ENCODE results near the gene FAM98A. TPM values are rescaled to one million over a fixed set of nuclear protein-coding genes. Genes with fewer than 3 reads are reported as not detected.

Gene FAM98A
- total and polyA plus RNA-seq, 2 of the 4 experiments (the other 2 are of a cell fraction) = 113 to 131 TPM

- POLR2A ChIA-PET (ENCODE audit: unreplicated experiment) = interaction anchor here (0.6 kb wide), 1 partner anchor 193 kb away, joined by 3 read pairs; no protein-coding TSS in a partner anchor
- no peak overlapping the region for H3K14ac ChIP-seq (replicated peaks; ENCODE audit: low read depth, low read length)
- no peak overlapping the region for H3K27ac ChIP-seq (ENCODE audit: insufficient read depth, low read length)
- no peak overlapping the region for H3K18ac ChIP-seq (ENCODE audit: low read depth, low read length)
- H3K4me1 ChIP-seq (ENCODE audit: control insufficient read depth, insufficient read depth, low read length) = peaks cover 3% of the 10 kb centered on the region; the same call in 1 of the 2 replicates
- peaks cover 4% of the 10 kb centered on the region; the same call in 1 of the 2 replicates for H3K9me1 ChIP-seq (ENCODE audit: insufficient read depth, low read length)
- no peak overlapping the region for H3K9ac ChIP-seq (ENCODE audit: low read depth, low read length)
- intact Hi-C loops (cut with micrococcal nuclease) = no loop called here
- no peak overlapping the region for H3K23ac ChIP-seq (ENCODE audit: low read depth, low read length)
- no peak overlapping the region; the same call in 1 of the 2 replicates for H2BK20ac ChIP-seq (ENCODE audit: low read depth, low read length)
- no peak overlapping the region for H4K8ac ChIP-seq (ENCODE audit: low read depth in 2 of 2, low read length in 2 of 2)
- TF ChIP-seq MAZ (IDR thresholded peaks at IDR 0.05; ENCODE audit: borderline replicate concordance, low read depth, low read length) = no peak
- TF ChIP-seq RAD21 (IDR thresholded peaks at IDR 0.05; ENCODE audit: low read length) = no peak
- no peak for TF ChIP-seq SMC3 (IDR thresholded peaks at IDR 0.05; ENCODE audit: low read depth, low read length)
- no peak for TF ChIP-seq USF2 (IDR thresholded peaks at IDR 0.05; ENCODE audit: low read depth, low read length)
- TF ChIP-seq RCOR1 (IDR thresholded peaks at IDR 0.05; ENCODE audit: insufficient replicate concordance, low read length) = no peak
- TF ChIP-seq MAFK (IDR thresholded peaks at IDR 0.05; ENCODE audit: low read depth, low read length) = no peak
- TF ChIP-seq, protein P1, sequence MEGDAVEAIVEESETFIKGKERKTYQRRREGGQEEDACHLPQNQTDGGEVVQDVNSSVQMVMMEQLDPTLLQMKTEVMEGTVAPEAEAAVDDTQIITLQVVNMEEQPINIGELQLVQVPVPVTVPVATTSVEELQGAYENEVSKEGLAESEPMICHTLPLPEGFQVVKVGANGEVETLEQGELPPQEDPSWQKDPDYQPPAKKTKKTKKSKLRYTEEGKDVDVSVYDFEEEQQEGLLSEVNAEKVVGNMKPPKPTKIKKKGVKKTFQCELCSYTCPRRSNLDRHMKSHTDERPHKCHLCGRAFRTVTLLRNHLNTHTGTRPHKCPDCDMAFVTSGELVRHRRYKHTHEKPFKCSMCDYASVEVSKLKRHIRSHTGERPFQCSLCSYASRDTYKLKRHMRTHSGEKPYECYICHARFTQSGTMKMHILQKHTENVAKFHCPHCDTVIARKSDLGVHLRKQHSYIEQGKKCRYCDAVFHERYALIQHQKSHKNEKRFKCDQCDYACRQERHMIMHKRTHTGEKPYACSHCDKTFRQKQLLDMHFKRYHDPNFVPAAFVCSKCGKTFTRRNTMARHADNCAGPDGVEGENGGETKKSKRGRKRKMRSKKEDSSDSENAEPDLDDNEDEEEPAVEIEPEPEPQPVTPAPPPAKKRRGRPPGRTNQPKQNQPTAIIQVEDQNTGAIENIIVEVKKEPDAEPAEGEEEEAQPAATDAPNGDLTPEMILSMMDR (conservative IDR thresholded peaks at IDR 0.05; ENCODE audit: low read depth, low read length) = no peak
- TF ChIP-seq MXI1 (IDR thresholded peaks at IDR 0.05; ENCODE audit: borderline replicate concordance, low read depth, low read length) = no peak
- TF ChIP-seq RFX5 (IDR thresholded peaks at IDR 0.05; ENCODE audit: low read depth, low read length) = no peak
- TF ChIP-seq FOS (IDR thresholded peaks at IDR 0.05; ENCODE audit: low read depth, low read length) = no peak
- TF ChIP-seq ELK1 (IDR thresholded peaks at IDR 0.05; ENCODE audit: borderline replicate concordance, low read depth, low read length) = no peak
- no peak for TF ChIP-seq POLR2A (IDR thresholded peaks at IDR 0.05; ENCODE audit: low read depth, low read length)
- no peak for TF ChIP-seq BHLHE40 (IDR thresholded peaks at IDR 0.05; ENCODE audit: low read depth, low read length)
- TF ChIP-seq CEBPB (IDR thresholded peaks at IDR 0.05; ENCODE audit: low read depth, low read length) = no peak
- no peak for TF ChIP-seq CHD1 (IDR thresholded peaks at IDR 0.05; ENCODE audit: low read depth, low read length)
- no peak for TF ChIP-seq NFE2L2 (IDR thresholded peaks at IDR 0.05; ENCODE audit: low read depth, low read length)
- H2AK9ac ChIP-seq (replicated peaks; ENCODE audit: low read depth, low read length, poor library complexity) = no peak overlapping the region
- H3K27me3 ChIP-seq (ENCODE audit: control insufficient read depth, insufficient read depth, low read length) = no peaks in the 10 kb centered on the region
- CTCF ChIA-PET = no interaction called here
- no peak overlapping the region for H3K4ac ChIP-seq (ENCODE audit: low read depth, low read length)
- peak overlapping the region; percentile 48 for H2AFZ ChIP-seq (replicated peaks; ENCODE audit: low read length, poor library complexity)
- H2BK15ac ChIP-seq (ENCODE audit: low read depth, low read length) = no peak overlapping the region
- no peak overlapping the region for H2BK120ac ChIP-seq (ENCODE audit: low read depth, low read length)
- H2BK5ac ChIP-seq (ENCODE audit: low read depth, low read length, poor library complexity, severe bottlenecking) = no peak overlapping the region
- H4K91ac ChIP-seq (ENCODE audit: insufficient read depth, low read depth, low read length) = no peak overlapping the region
- H4K5ac ChIP-seq (ENCODE audit: low read depth, low read length) = no peak overlapping the region
- no peak overlapping the region for H3K4me2 ChIP-seq (ENCODE audit: low read depth, low read length)
- no peaks in the 10 kb centered on the region for H3K79me1 ChIP-seq (ENCODE audit: low read depth in 1 of 2, low read length in 2 of 2)
- no TSS peak for BruUV-seq (replicated peaks)
- DNase-seq (no peak), ATAC-seq (ENCODE audit: low read depth) (no peak)
- H3K9me3 ChIP-seq (ENCODE audit: control insufficient read depth, insufficient read depth, low read length) = no peaks in the 10 kb centered on the region
- H2AK5ac ChIP-seq (ENCODE audit: low read depth, low read length) = no peak overlapping the region
- H3K56ac ChIP-seq (ENCODE audit: extremely low read depth, insufficient read depth, low read length) = no peak overlapping the region
- no peaks in the 10 kb centered on the region for H4K20me1 ChIP-seq (ENCODE audit: insufficient read depth, low read length)
- H3K36me3 ChIP-seq (ENCODE audit: control insufficient read depth, insufficient read depth, low read length) = no peaks in the 10 kb centered on the region
- 50% methylated on average over 1 of the region's 6 CpGs; no CpG with 5 or more reads in 1 of the 2 experiments for WGBS, 2 experiments (ENCODE audit: extremely low coverage in 2 of 2, insufficient read length in 1 of 2)
- no peak overlapping the region for H3K4me3 ChIP-seq (ENCODE audit: insufficient read depth, low read depth, low read length)
- dilution Hi-C loops (cut with HindIII; ENCODE audit: low sequenced_read_pairs, unreplicated experiment) = no loop called here
- in situ Hi-C loops (cut with MboI; ENCODE audit: low sequenced_read_pairs) = no loop called here
Observed at GRCh38 chr2:33605056-33605455, 6.0 kb upstream of the FAM98A start.

All from IMR-90 (cell line).